Lower lobe of right lung (tissue), 2 donors: ENCODE results near the gene TMA7B. TPM values are rescaled to one million over a fixed set of nuclear protein-coding genes. Genes with fewer than 3 reads are reported as not detected.

Experiments
- ATAC-seq, 2 donors: fragments of 200-7000 bp; cut with Tn5 transposase; one replicate each; pipeline ENCODE4 v1.9.1; 2020 to 2022; ENCODE audit warnings: mild to moderate bottlenecking in 2 of 2, moderate library complexity in 2 of 2
- DNase-seq: peaks from one replicate; pipeline ENCODE4 v3.0.0-alpha.2; 2020
- H3K27ac ChIP-seq: fragments of 200-600 bp; one replicate; pipeline ENCODE4 v1.8.0; 2022
- H3K27me3 ChIP-seq: fragments of 200-600 bp; one replicate; pipeline ENCODE4 v1.8.0; 2022; ENCODE audit warnings: low read depth
- H3K36me3 ChIP-seq: fragments of 200-600 bp; one replicate; pipeline ENCODE4 v1.8.0; 2022; ENCODE audit warnings: mild to moderate bottlenecking
- H3K4me1 ChIP-seq: fragments of 200-600 bp; one replicate; pipeline ENCODE4 v1.8.0; 2022
- H3K4me3 ChIP-seq: fragments of 200-600 bp; one replicate; pipeline ENCODE4 v1.8.0; 2022; ENCODE audit warnings: mild to moderate bottlenecking
- H3K9me3 ChIP-seq: fragments of 200-600 bp; one replicate; pipeline ENCODE4 v1.8.0; 2022
- CTCF ChIP-seq: fragments of 200-600 bp; IDR thresholded peaks from one replicate; pipeline ENCODE4 v1.8.0; 2022; ENCODE audit warnings: antibody characterized with exemption, mild to moderate bottlenecking
- intact Hi-C: fragments of 100-400 bp; cut with DNase I; formaldehyde crosslinking; loops from one replicate; pipeline ENCODE4 v1.11.0; 2022
- long read RNA-seq: library from polyadenylated mRNA; unstranded; transcript quantifications from one replicate; pipeline ENCODE4 v2.0.0, GENCODE V29; 2021
- total RNA-seq: library from RNA; stranded (reverse); fragmentation: NEBNext Ultra II Directional; extraction: Animal tissue kit (Norgen Biotek cat#: 25700); gene quantifications from one replicate; pipeline ENCODE4 v1.2.1, GENCODE V29; 2021
- donor health status: DM: no; HTN: yes; CAD: no; lungs with severe emphysema.

Gene TMA7B
- total RNA-seq, result 1.4 TPM
- long read RNA-seq, result 0 reads

- Histone ChIP-seq H3K27ac (no peak within 1 kb of the TSS), H3K27me3 (peaks cover 15% of the 10 kb centered on the region), H3K9me3 (no peaks in the 10 kb centered on the region), H3K36me3 (no peaks in the 10 kb centered on the region), H3K4me1 (peaks cover 11% of the 10 kb centered on the region), H3K4me3 (no peak within 1 kb of the TSS)
- TF ChIP-seq CTCF, result peak; percentile 22
- DNase-seq (no peak), ATAC-seq (peak; percentile 29 to 51)
- intact Hi-C loops, result no loop called here
Measured at GRCh38 chr22:39959640-39960447, at the start of gene TMA7B. Gene TMA7B (plus strand): TSS chr22:39960397. CDS start chr22:39964375, 3,978 bp downstream.

GRCh38 chr22:39910876-39911613, 49.2 kb upstream of the TMA7B start:
- intact Hi-C loops, result no loop called here
- no peak for TF ChIP-seq CTCF
- Histone ChIP-seq H3K4me1 (no peaks in the 10 kb centered on the region), H3K27ac (no peak overlapping the region), H3K4me3 (no peak overlapping the region), H3K36me3 (no peaks in the 10 kb centered on the region), H3K9me3 (no peaks in the 10 kb centered on the region), H3K27me3 (peaks cover 63% of the 10 kb centered on the region)
- DNase-seq (no peak), ATAC-seq (no peak)

- no peak for DNase-seq
- TF ChIP-seq CTCF, result no peak
- H3K27ac ChIP-seq, result no peak overlapping the region
- no peaks in the 10 kb centered on the region for H3K36me3 ChIP-seq
- no peak overlapping the region for H3K4me3 ChIP-seq
- intact Hi-C loops, result no loop called here
- no peaks in the 10 kb centered on the region for H3K9me3 ChIP-seq
- peaks cover 17% of the 10 kb centered on the region for H3K4me1 ChIP-seq
- peaks cover 59% of the 10 kb centered on the region for H3K27me3 ChIP-seq
- ATAC-seq, result no peak
Measured at GRCh38 chr22:39913321-39913720, 46.9 kb upstream of the TMA7B start.

GRCh38 chr22:39913886-39914285, 46.3 kb upstream of the TMA7B start:
- Histone ChIP-seq H3K9me3 (no peaks in the 10 kb centered on the region), H3K36me3 (no peaks in the 10 kb centered on the region), H3K27ac (no peak overlapping the region), H3K27me3 (peaks cover 61% of the 10 kb centered on the region), H3K4me3 (no peak overlapping the region), H3K4me1 (peaks cover 21% of the 10 kb centered on the region)
- DNase-seq (no peak), ATAC-seq (no peak)
- TF ChIP-seq CTCF, result no peak
- intact Hi-C loops, result no loop called here

GRCh38 chr22:39914584-39914983, 45.6 kb upstream of the TMA7B start:
- no peak overlapping the region for H3K27ac ChIP-seq
- no peak overlapping the region for H3K4me3 ChIP-seq
- intact Hi-C loops, result no loop called here
- peaks cover 64% of the 10 kb centered on the region for H3K27me3 ChIP-seq
- H3K36me3 ChIP-seq, result no peaks in the 10 kb centered on the region
- H3K9me3 ChIP-seq, result no peaks in the 10 kb centered on the region
- no peak for ATAC-seq
- H3K4me1 ChIP-seq, result peaks cover 23% of the 10 kb centered on the region
- TF ChIP-seq CTCF, result no peak
- no peak for DNase-seq
